ENCODE measurements around the gene DHX35.
"Not testable (repeated sequence)": the region's sequence is repeated elsewhere in the genome, so short reads cannot be mapped to it uniquely, and the experiment has no call there.

Gene DHX35

DNA sequence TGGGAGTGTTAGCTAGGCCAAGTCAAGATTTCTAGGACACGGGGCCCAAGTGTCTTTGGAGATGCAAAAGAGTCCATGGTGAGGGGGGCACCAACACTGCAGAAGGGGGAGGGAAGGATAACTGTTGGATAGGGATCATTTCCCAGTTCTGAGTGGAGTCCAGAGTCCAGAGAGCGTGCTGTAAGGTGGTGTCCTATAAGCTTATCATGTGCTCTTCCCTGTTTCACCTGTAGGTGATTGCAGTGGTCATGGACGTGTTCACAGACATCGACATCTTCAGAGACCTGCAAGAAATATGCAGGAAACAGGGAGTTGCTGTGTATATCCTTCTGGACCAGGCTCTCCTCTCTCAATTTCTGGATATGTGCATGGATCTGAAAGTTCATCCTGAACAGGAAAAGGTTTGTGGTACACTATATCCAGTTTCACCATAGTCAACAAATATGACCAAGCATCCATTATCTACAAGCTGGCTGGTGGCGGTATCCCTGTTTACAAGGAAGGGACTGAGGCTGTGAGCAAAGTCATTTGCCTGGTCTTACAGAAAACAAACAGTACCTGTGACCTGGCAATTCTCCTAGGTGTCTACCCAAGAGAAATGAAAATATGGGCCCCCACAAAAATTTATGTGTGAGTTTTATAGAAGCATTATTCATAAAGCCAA lies 20.3 kb upstream of the DHX35 start:
- no peak for DNase-seq

DNA sequence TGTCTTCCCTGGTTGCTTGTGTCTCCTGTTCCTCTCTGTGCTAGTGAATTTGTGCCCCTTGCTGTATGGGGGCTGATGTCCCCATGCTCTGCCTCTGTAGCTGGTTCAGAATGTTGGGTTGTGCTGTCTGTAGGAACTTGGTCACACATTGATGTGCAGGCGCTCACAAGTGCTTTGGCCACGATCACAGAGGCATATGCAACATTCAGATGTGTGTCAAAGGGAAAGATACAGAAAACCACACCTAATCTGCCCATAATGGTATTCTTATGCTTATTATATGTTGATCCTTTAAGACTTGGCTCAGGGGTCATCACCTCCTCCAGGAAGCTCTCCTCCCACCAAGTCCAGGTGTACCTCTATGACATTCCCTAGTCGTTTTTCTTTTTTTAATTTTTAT lies 17.1 kb upstream of the DHX35 start:
- DNase-seq = no peak

DNA sequence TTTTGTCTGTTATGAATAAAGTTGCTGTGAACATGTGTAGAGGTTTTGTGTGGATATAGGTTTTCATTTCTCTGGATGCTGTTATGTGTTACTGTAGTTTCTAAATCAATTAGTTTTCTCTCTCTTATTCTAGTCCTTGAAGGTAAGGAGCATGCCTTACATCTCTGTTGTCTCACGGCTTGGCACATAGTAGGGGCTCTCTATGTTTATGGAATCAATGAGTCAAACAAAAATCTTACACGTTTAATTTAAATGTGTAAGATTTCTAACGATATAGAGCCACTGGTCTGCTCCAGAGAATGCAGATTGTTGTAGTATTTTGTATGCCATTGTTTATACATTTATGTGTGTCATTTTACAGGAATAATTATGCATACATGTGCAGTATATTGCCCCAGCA lies 15.3 kb upstream of the DHX35 start:
- DNase-seq = no peak

- DNase-seq = no peak
Measured at GRCh38 chr20:38947931-38948362, 14.2 kb upstream of the DHX35 start.

DNA sequence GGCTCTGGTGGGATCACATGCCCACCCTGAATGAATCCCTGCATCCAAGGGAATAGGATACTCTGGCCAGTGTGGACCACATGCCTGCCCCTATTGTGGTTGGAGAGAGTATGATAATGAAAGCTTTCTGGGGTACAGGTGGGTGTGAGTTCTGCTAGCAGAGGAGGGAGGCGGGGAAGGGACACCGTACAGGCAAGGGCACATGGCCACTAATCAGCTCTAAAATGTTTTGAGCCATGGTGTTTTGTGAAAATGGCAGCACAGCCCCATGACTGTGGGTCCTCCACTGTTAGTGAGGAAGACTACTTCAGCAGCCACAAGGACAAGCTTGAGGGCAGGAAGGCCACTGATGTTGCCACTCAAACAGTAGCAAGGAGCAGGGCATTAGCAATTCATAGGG lies 11.9 kb upstream of the DHX35 start:
- DNase-seq = no peak

- DNase-seq = no peak
Measured at GRCh38 chr20:38951611-38952010, 10.5 kb upstream of the DHX35 start.

DNA sequence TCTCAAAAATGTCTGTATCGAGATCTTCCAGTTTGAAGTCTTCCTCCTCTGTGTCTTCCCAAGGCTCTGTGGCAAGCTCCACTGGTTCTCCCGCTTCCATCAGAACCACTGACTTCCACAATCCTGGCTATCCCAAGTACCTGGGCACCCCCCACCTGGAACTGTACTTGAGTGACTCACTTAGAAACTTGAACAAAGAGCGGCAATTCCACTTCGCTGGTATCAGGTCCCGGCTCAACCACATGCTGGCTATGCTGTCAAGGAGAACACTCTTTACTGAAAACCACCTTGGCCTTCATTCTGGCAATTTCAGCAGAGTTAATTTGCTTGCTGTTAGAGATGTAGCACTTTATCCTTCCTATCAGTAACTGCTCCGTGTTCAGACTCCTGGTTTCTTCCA lies 10.0 kb upstream of the DHX35 start:
- no peak for DNase-seq

DNA sequence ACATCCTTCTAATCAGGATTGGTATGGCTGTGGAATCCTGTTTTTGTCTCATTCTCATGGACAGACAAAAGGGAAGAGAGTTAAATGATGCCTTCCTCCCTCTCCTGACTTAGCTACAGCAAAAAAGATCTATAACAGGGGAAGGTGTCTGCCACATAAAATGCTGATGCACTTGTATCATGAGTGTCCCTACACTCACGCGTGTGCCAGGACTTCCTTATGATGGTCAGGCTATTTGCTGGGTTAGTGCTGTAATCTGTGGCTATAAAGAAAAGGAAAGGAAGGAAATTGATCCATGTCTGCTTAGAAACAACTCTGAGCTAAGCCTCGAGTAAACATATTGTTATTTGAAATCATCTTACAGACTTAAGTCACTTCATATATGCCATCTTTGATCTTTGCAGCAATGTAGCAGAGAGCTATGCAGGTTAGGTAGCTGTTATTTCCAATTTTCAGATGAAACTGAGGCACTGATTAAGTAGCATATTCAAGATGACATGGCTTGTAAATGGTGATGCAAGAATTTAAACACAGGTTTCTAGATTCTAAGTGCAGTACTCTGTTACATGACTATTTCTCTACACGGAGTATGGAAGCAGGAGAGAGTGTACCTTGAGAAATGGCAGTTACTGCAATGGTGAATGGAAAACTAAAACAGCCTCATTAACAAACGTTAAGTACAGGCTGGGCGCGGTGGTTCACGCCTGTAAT lies 8.4 kb upstream of the DHX35 start:
- no peak for DNase-seq

- no peak for DNase-seq
Measured at GRCh38 chr20:38957235-38957876, 4.8 kb upstream of the DHX35 start.

DNA sequence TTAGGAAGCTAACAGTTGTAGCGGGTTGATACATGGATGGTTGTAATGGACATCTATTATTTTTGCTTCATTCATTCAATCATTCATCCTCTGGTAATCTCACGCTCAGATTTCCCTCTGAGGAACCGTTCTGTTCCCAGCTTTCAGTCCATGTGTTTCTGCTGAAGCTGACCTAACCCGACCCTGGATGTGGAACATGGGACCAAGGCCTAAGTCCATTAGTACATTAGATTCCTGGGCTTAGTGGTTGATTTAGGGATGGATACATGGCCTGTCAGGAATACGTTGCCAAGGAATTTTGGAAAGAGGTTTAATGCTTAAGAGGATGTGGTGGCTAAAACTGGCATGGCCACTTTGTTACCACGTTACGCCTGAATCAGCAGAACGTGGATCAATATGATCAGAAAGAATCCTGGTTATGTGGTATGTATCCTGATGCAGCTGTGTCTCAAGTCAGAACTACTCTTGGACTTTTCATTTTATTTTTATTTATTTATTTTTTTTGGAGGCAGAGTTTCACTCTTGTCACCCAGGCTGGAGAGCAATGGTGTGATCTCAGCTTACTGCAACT lies 4.1 kb upstream of the DHX35 start:
- no peak for DNase-seq

- DNase-seq = not testable (repeated sequence)
Measured at GRCh38 chr20:38960187-38960687, 1.9 kb upstream of the DHX35 start.

DNA sequence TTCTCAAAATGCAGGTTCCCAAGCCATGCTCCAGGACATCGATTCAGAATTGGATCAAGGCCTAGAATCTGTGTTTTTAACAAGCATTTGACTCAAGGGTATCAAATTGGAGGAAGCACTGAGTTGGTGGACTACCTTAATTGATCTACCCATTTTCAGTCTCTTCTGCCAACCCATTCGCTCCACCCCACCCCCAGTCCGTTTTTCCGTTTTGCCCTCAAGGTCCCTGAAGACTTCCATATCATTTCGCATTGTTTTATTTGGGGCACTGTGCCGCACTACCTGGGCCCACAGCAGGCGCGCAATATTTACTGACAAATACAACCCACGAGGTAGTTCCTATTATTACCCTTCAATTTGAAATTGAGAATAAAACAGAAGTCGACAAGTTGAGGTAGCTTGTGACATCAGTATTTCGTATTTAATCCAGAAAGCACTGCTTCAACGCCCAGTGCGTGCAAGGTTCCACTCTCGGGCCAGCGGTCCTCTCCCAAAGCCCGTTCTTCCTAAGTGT lies 557 bp upstream of the DHX35 start:
- DNase-seq = no peak

- DNase-seq = no peak
Measured at GRCh38 chr20:38962928-38963401, 821 bp downstream of the DHX35 start.

GRCh38 chr20:38963745-38964144 lies 1.6 kb downstream of the DHX35 start:
- no peak for DNase-seq

GRCh38 chr20:38965264-38965663 lies 3.1 kb downstream of the DHX35 start:
- no peak for DNase-seq

GRCh38 chr20:38968090-38968489 lies 5.9 kb downstream of the DHX35 start:
- DNase-seq = no peak

- no peak for DNase-seq
Measured at GRCh38 chr20:38969708-38970107, 7.6 kb downstream of the DHX35 start.

DNA sequence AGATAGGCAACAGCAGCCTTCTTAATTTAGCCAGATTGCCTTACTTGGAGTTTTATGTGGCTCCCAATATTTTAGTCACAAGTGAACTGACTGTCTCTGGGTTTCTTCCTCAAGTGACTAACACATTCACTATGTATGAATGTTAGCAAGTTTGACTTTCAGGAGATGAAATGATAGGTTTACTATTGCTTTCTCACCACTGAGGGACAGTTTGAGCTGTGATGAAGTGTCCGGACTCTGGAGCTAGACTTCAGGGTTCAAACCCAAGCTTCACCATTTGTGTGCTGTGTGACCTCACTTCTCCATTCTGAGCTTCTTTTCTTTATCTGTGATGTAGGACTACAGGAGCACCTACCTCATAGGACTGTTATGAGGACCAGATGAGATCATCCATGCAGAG lies 8.2 kb downstream of the DHX35 start:
- DNase-seq = no peak

GRCh38 chr20:38973107-38973506 lies 11.0 kb downstream of the DHX35 start:
- DNase-seq = no peak

DNA sequence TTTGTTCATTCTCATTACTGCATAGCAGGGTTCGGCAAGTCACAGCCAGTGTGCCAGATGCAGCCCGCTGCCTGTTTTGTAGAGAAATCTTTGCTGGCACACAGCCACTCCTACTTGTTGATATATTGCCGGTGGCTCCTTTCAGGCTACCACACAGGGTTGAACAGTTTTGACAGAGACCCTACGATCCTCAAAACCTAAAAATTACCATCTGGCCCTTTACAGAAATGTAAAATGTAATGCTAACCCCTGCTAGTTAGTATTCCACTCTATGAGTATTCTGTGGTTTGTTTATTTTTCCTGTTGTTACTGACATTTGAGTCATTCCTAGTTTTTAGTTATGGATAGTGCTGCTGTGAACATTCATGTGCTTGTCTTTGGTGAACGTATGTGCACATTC lies 11.5 kb downstream of the DHX35 start:
- no peak for DNase-seq

- no peak for DNase-seq
Measured at GRCh38 chr20:38975539-38976120, 13.5 kb downstream of the DHX35 start.

DNA sequence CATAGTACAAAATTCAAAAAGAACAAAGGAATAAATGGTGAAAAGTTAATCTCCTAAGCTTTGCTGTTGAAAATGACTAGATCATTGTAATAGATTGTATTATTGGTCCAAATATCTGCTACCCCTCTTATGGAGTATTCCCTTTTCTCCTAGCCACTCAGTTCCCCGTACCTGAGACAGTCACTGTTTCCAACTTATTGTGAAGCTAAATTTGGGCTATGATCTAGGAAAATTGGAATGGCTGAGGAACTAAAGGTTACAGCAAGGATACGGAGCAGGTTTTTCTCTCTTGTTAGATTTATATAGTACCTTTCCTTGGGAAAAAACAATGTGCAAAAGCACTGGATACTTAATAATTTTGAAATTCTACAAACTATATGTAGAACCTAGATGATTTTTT lies 17.3 kb downstream of the DHX35 start:
- DNase-seq = no peak

DNA sequence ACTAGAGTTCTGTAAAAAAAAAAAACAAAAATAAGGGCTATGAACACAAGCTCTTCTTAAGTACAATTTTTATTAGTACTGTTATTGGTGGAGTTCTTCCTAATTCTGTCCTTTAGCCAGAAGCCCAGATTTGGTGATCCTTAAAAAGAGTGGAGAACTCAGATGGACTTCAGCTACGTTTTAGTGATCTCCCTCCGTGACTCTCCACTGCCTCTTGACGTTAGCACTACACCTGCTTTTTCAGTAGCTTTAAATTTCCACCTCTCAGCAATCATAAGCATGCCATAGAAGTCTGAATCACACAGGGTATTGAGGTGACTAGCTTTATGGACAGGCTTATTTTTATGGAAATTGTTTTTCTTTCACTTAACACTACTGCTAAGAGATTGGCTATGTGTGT lies 17.7 kb downstream of the DHX35 start:
- no peak for DNase-seq
